GM10266 (cell line): ENCODE measurements around the gene LRP1B.

Experiments used
- DNase-seq: peaks from one replicate; pipeline ENCODE4 v3.0.0; 2012; ENCODE audit errors: extremely low spot score
- TF ChIP-seq, protein P1 (sequence below): IDR thresholded peaks from 2 replicates; pipeline ENCODE4 v1.5.1; 2012; ENCODE audit warnings: mild to moderate bottlenecking, low read depth; ENCODE audit not compliant: control insufficient read depth, insufficient read depth; ENCODE audit errors: missing control alignments

Gene LRP1B

DNA sequence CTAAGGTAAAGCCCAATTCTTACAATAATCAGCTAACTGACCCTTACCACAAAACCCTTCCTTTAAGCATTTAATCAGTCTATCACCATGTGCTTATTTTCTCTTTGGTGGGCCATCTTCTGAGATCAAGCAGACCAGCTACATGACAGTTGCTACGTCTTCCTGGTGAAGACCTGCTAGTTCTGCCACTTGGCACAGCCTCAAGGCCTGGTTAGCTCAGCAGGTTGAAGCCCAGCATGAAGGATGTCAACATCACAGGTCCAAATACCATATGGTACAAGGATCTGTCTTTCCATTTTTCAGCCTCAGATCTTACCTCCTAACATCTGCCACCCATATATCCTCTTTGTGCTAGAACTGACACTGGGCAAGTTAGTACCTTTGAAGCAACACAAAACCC is 636.9 kb downstream of the LRP1B start:
- TF ChIP-seq, protein P1, sequence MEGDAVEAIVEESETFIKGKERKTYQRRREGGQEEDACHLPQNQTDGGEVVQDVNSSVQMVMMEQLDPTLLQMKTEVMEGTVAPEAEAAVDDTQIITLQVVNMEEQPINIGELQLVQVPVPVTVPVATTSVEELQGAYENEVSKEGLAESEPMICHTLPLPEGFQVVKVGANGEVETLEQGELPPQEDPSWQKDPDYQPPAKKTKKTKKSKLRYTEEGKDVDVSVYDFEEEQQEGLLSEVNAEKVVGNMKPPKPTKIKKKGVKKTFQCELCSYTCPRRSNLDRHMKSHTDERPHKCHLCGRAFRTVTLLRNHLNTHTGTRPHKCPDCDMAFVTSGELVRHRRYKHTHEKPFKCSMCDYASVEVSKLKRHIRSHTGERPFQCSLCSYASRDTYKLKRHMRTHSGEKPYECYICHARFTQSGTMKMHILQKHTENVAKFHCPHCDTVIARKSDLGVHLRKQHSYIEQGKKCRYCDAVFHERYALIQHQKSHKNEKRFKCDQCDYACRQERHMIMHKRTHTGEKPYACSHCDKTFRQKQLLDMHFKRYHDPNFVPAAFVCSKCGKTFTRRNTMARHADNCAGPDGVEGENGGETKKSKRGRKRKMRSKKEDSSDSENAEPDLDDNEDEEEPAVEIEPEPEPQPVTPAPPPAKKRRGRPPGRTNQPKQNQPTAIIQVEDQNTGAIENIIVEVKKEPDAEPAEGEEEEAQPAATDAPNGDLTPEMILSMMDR: no peak
- no peak for DNase-seq

DNA sequence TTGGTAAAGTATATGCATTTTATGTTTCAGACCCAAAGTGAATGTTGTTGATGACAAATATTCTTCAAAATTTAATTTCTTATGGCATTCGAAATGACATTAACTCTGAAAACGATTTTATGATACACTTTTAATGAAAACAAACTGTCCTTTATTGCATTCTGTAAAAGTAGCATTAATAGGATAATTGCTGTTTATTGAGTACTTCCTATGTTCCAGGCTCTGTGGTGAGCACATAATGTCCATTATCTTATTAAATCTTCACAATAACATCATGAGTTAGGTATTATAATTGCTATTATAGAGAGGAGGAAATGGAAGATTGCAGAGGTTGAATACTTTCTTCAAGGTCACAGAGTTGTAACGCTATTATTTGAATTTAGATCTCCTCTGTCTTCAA is 638.0 kb downstream of the LRP1B start:
- no peak for DNase-seq
- TF ChIP-seq, protein P1: no peak

DNA sequence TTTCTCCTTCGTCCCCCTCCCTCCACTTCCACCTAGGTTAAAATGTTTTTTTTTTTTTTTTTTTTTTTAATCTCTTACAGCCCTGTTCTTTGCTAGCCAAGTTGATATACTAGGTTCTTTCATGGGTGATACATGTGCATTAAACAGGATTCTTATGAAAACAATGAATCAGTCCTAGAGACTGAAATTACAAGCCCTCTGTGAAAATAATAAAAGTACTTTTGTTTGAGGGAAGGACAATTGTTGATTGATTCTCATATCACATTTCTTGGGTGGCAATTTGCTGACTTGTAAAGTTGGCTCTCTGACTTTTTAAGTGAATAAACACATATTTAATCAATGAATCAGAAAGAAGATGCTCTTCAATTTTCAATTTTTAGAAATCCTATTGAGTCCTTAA is 639.9 kb downstream of the LRP1B start:
- TF ChIP-seq, protein P1: no peak
- DNase-seq: no peak

DNA sequence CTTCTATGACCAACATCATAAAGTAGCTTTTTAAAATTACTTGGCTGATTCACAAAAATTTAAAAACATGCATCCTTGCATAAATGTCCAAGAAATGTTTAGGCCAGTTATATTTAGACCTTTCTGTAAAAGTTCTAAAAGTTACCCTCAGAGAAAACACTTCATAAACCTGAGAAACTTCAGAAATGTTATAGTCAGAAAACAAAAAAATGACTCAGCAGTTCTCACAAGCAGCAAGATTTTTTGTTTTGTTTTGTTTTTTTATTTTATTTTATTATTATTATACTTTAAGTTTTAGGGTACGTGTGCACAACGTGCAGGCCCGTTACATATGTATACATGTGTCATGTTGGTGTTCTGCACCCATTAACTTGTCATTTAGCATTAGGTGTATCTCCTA is 648.1 kb downstream of the LRP1B start:
- TF ChIP-seq, protein P1: no peak
- no peak for DNase-seq

DNA sequence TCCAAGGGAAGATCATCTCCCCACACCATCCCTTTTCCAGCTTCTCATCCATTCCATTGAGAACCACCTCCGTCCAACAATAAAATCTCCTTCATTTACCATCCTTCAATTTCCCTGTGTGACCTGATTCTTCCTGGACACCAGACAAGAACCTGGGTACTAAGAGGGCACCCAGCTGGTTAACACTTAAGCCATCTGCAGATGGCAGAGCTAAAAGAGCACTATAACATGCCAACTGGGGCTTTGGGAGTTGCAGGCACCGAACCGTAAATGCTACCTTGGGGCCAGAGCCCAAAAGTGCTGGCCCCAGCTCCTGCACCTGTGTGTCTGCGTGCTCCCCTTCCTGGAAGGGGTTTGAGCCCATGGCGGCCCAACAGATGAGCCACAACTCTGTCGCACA is 655.0 kb downstream of the LRP1B start:
- DNase-seq: no peak
- TF ChIP-seq, protein P1: no peak

DNA sequence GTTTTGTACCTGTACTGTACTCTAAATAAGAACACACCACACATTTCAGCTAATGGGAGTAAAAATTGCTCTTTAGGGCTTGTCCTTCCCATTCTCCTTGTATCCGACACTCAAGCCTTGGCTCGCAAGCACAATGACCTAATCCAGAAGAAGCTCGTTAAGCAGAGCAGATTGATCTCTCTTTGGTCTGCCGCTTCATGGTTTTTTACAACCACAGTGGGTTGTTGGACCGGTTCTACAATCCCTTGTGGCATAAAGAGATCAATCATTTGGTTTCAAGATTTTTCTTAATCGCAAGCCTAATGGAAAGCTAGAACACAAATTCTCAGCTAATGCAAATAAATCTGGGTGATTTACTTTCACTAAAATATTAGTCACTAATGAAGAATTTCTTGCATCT is 662.1 kb downstream of the LRP1B start:
- no peak for DNase-seq
- TF ChIP-seq, protein P1: no peak

DNA sequence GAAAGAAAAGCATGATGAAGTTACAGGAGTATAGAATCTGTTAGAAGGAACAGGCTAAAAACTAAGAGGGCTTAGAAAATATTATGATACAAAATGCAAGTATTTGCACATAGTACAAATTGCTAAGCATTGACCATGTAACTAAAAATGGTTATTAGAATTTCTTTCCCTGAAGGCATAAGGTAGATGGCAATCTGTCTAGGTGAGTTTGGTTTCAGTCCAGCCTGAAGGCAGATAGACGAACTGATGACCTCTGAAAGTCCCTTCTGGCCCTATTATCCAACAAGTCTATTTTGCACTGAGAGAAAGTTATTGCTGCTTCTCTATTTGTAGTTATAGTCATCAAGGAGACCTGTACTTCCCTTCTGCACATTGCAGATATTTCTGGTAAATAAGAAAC is 663.5 kb downstream of the LRP1B start:
- no peak for DNase-seq

More for the DNA sequence above, 663.5 kb downstream of the LRP1B start:
- TF ChIP-seq, protein P1: no peak
